GM20000 (cell line): Measurements from ENCODE around the gene MYB.

ENCODE experiments used
- DNase-seq: peaks from one replicate; pipeline ENCODE4 v3.0.0; 2012; ENCODE audit warnings: low spot score
- TF ChIP-seq, protein P1 (sequence below): IDR thresholded peaks from 2 replicates; pipeline ENCODE4 v1.5.1; 2012; ENCODE audit warnings: mild to moderate bottlenecking, control low read depth; ENCODE audit errors: extremely low read depth, missing control alignments

The MYB gene

DNA sequence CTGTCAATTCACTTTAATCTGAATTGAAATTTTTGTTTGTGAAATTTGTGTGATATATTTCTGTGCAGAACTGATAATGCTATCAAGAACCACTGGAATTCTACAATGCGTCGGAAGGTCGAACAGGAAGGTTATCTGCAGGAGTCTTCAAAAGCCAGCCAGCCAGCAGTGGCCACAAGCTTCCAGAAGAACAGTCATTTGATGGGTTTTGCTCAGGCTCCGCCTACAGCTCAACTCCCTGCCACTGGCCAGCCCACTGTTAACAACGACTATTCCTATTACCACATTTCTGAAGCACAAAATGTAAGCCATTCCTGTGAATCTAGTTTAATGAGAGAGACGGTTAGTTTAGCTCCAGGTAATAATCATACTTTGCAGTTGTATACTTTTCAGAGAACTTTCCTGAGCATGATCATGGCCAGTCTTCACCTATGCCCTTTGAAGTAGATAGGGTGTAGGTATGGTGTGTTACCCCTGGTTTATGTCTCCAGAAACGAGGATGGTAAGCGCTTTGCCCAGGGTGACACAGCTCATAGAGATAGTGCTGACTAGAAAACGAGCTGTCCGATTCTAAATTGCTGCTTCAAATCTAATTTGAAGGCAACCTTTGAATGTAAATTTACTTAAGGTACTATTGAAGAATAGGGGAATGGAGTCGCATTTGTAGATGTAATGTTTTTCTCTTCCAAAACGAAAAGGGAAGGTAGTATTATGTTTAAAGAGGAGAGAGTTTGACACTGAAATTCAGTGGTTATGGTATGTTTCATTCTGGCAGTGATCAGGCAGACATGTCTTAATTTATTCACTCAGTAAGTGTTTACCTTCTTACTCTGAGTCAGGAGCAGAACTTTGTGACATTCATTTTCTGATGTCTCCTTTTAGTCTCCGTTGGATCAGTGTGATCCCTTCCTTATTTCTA lies 11.4 kb downstream of the MYB start:
- DNase-seq, result no peak
- TF ChIP-seq, protein P1, sequence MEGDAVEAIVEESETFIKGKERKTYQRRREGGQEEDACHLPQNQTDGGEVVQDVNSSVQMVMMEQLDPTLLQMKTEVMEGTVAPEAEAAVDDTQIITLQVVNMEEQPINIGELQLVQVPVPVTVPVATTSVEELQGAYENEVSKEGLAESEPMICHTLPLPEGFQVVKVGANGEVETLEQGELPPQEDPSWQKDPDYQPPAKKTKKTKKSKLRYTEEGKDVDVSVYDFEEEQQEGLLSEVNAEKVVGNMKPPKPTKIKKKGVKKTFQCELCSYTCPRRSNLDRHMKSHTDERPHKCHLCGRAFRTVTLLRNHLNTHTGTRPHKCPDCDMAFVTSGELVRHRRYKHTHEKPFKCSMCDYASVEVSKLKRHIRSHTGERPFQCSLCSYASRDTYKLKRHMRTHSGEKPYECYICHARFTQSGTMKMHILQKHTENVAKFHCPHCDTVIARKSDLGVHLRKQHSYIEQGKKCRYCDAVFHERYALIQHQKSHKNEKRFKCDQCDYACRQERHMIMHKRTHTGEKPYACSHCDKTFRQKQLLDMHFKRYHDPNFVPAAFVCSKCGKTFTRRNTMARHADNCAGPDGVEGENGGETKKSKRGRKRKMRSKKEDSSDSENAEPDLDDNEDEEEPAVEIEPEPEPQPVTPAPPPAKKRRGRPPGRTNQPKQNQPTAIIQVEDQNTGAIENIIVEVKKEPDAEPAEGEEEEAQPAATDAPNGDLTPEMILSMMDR, result no peak

DNA sequence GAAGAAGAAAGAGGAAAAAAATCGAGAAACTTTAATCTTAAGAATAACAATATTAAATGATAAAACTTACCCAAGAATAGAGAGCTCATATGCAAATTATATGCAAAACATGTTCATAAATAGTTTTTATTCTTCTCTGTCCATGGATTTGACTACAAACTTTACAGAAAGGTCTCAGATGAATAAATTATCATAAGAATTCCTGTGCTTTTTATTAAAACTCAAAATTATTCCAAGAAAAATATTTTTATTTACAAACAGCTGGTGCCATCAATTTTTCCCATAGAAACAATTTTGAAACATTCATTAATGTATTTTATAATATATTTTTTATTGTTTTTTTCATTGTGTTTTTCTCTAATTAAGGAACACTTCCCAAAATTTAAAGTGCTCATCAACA lies 12.1 kb downstream of the MYB start:
- DNase-seq, result no peak
- TF ChIP-seq, protein P1, result no peak

DNA sequence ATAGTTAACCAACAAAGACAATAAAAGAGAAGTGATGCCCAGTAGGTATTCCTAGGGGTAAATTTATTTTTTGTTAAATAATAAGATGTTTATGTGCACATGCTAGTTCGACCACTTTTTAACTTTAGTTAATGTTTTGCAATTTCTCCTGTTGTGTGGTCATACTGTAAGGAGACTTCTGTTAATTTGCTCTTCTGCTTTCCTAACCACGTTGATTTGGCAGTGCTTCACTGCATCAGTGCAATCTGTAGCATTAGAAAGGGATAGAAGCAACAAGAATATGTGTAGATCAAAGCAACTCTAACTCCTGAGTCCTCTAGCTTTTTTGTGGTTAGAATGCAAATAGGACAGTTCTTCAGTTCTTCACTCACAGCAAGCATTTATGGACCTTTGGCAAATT lies 13.9 kb downstream of the MYB start:
- TF ChIP-seq, protein P1, result no peak
- no peak for DNase-seq

DNA sequence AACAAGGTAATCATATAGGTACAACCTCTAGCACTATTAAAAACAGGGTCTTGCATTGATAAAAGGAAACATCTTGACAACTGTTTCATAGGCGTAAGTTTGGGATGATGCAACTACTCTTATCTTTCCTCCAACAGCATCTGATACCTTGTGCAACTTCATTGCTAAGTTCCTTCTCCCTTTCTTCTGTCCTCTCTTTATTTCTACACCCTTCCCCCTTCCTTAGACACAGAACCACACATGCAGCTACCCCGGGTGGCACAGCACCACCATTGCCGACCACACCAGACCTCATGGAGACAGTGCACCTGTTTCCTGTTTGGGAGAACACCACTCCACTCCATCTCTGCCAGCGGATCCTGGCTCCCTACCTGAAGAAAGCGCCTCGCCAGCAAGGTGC lies 14.4 kb downstream of the MYB start:
- TF ChIP-seq, protein P1, result no peak
- no peak for DNase-seq

DNA sequence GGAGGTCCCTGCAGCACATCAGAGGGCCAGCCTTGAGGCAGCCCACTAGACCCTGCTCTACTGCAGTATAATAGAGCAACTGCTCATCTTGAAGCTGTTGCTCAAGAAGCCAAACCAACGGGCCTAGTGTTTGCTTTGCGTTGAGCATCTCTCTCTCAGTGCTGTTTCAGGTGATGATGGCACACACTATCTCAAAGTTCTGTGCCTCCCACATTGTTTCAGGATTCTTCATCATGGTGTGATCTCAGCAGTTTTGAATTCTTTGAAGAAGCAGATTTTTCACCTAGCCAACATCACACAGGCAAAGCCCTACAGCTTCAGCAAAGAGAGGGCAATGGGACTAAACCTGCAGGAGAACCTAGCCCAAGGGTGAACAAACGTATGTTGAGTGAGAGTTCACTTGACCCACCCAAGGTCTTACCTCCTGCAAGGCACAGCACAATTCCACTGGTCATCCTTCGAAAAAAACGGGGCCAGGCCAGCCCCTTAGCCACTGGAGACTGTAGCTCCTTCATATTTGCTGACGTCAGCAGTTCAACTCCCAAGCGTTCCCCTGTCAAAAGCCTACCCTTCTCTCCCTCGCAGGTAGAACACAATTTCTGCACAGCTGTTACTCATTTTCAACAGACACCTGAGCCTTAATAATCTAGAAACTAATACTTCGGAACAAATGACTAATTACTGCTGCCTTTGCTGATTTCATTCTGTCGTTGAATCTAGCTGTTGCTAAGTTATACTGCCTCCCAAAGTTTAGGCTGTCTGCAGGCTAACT lies 15.8 kb downstream of the MYB start:
- DNase-seq, result peak; percentile 12
- TF ChIP-seq, protein P1, result no peak

DNA sequence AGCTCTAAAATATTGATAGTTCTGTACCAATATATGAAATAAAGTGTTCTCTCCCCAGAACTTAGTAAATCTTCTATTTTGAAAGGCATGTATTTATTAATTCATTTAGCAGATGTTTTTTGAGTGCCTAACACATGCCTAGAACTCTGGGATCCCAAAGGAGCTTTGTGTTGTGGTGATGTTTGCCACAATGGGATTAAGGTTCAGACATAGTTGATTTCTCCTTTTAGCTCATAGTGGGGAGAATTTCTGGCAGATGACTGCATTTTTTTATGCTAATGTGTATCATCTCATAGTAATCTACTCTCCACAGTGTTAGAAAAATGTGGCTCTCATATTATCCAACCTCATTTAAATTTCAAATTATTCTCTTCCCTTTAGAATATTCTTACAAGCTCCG lies 21.7 kb downstream of the MYB start:
- no peak for DNase-seq
- TF ChIP-seq, protein P1, result no peak

DNA sequence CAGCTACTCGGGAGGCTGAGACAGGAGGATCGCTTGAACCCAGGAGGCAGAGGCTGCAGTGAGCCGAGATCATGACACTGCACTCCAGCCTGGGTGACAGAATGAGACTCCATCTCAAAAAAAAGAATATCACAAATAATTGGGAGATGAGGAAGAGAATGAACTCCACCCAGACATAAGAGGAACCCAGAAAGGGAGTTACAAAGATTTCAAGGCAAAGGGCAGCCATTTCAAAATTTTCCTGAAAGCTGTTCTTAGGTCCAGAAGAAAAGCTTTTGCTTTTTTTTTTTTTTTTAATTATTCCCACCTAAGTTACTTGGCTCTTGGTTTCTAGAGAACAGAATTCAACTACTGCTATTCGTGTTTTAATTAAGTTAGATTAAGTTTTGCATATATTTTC lies 23.8 kb downstream of the MYB start:
- no peak for DNase-seq
- TF ChIP-seq, protein P1, result no peak
